ENCODE measurements around the gene UBE2R2.
"Not testable (repeated sequence)": the region's sequence is repeated elsewhere in the genome, so short reads cannot be mapped to it uniquely, and the experiment has no call there.

UBE2R2 gene

DNA sequence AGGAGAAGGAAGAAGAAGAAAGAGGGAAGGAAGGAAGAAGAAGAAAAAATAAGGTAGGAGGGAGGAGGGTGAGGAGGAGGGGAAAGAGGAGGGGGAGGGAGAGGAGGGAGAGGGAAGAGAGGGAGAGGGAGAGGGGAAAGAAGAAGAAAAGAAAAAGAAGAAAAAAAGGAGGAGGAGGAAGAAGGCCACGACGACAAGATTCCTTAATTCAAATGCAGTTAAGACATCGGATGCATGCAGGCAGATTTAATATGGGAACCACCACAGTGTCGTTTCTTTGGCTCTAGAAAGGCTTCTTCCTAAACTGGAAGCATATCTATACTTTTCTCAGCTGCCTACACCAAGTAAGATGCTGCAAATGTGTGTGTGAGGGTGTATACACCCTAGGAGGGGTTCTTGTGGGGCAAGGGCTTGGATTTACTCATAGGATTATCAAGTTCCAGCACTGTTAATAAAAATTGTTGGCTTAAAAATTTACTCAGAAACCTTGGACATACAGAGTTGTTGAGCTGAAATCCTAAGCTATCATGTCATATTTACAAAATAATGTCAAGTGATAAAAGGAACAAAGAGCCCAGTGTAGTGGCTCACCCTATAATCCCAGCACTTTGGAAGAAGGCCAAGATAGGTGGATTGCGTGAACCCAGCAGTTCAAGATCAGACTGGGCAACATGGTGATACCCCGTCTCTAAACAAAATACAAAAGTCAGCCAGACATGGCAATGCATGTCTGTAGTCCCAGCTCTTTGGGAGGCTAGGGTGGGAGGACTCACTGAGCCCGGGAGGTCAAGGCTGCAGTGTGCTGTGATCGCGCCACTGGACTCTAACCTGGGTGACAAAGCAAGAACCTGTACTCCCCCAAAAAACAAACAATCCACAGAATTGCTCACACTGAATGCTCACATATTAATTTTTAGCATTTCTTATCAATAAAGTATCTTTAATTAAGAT is 123.2 kb downstream of the UBE2R2 start:
- H3K36me3 Mint-ChIP-seq (ENCODE audit: low read depth) = peaks cover 61% of the 10 kb centered on the region
- no peaks in the 10 kb centered on the region for H3K4me1 Mint-ChIP-seq (ENCODE audit: low read depth)
- H3K9me3 Mint-ChIP-seq = no peaks in the 10 kb centered on the region

DNA sequence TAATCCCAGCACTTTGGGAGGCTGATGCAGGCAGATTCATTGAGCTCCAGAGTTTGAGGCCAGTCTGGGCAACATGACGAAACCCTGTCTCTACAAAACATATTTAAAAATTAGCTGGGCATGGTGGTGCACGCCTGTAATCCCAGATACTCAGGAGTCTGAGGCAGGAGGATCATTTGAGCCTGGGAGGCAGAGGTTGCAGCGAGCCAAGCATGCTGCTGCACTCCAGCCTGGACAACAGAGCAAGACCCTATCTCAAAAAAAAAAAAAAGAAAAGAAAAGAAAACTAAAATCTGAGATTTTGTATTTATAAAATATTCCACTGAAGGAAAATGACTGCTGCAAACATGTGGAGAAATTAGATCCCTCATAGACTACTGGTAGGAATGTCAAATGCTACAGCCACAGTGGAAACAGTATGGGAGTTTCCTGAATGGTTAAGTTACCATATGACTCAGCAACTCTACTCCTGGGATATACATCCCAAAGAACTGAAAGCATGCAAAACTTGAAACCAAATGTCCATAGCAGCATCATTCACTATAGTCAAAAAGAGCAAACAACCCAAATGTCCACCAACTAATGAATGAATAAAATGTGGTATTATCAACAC is 125.6 kb downstream of the UBE2R2 start:
- no peaks in the 10 kb centered on the region for H3K9me3 Mint-ChIP-seq
- peaks cover 65% of the 10 kb centered on the region for H3K36me3 Mint-ChIP-seq (ENCODE audit: low read depth)
- H3K4me3 Mint-ChIP-seq = no peak overlapping the region
- no peak overlapping the region for H3K27ac Mint-ChIP-seq
- no peaks in the 10 kb centered on the region for H3K4me1 Mint-ChIP-seq (ENCODE audit: low read depth)
- H3K27me3 Mint-ChIP-seq = no peaks in the 10 kb centered on the region

More for the DNA sequence above, 123.2 kb downstream of the UBE2R2 start:
- Mint-ChIP-seq H3K4me3 (no peak overlapping the region), H3K27ac (no peak overlapping the region), H3K27me3 (no peaks in the 10 kb centered on the region)

GRCh38 chr9:33943389-33943788 is 126.4 kb downstream of the UBE2R2 start:
- peaks cover 74% of the 10 kb centered on the region for H3K36me3 Mint-ChIP-seq (ENCODE audit: low read depth)

GRCh38 chr9:33946779-33947535 is 130.0 kb downstream of the UBE2R2 start:
- Mint-ChIP-seq H3K27ac (no peak overlapping the region), H3K36me3 (ENCODE audit: low read depth) (peaks cover 69% of the 10 kb centered on the region), H3K4me3 (no peak overlapping the region)

More at GRCh38 chr9:33943389-33943788, 126.4 kb downstream of the UBE2R2 start:
- no peak overlapping the region for H3K27ac Mint-ChIP-seq
- no peaks in the 10 kb centered on the region for H3K9me3 Mint-ChIP-seq
- H3K4me3 Mint-ChIP-seq = no peak overlapping the region
- no peaks in the 10 kb centered on the region for H3K27me3 Mint-ChIP-seq
- no peaks in the 10 kb centered on the region for H3K4me1 Mint-ChIP-seq (ENCODE audit: low read depth)

GRCh38 chr9:33950371-33950770 is 133.4 kb downstream of the UBE2R2 start:
- H3K4me3 Mint-ChIP-seq = no peak overlapping the region
- no peaks in the 10 kb centered on the region for H3K4me1 Mint-ChIP-seq (ENCODE audit: low read depth)
- no peaks in the 10 kb centered on the region for H3K27me3 Mint-ChIP-seq
- H3K9me3 Mint-ChIP-seq = no peaks in the 10 kb centered on the region
- H3K27ac Mint-ChIP-seq = no peak overlapping the region
- H3K36me3 Mint-ChIP-seq (ENCODE audit: low read depth) = peaks cover 66% of the 10 kb centered on the region

More at GRCh38 chr9:33946779-33947535, 130.0 kb downstream of the UBE2R2 start:
- Mint-ChIP-seq H3K4me1 (ENCODE audit: low read depth) (no peaks in the 10 kb centered on the region), H3K9me3 (no peaks in the 10 kb centered on the region), H3K27me3 (no peaks in the 10 kb centered on the region)

DNA sequence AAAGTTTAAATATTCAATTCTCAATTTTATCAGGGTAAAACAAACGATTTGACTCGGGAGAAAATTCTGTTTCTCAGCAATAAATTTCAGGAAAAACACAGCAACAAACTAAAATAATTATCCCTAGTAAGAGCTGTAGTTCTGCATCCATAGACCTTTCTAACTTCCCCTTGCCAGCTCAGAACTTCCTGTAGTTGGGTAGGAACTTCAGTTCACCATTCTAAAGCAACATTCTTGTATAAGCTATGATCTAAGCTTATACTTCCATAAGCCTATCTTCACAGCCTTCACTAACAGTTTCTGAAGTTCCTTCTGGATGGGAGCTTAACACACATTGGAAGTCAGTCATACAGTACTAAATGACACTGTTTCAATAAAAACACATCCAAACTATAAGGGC is 135.1 kb downstream of the UBE2R2 start:
- H3K4me1 Mint-ChIP-seq (ENCODE audit: low read depth) = no peaks in the 10 kb centered on the region
- H3K9me3 Mint-ChIP-seq = no peaks in the 10 kb centered on the region
- H3K36me3 Mint-ChIP-seq (ENCODE audit: low read depth) = peaks cover 65% of the 10 kb centered on the region
- no peaks in the 10 kb centered on the region for H3K27me3 Mint-ChIP-seq
- H3K27ac Mint-ChIP-seq = no peak overlapping the region
- no peak overlapping the region for H3K4me3 Mint-ChIP-seq

DNA sequence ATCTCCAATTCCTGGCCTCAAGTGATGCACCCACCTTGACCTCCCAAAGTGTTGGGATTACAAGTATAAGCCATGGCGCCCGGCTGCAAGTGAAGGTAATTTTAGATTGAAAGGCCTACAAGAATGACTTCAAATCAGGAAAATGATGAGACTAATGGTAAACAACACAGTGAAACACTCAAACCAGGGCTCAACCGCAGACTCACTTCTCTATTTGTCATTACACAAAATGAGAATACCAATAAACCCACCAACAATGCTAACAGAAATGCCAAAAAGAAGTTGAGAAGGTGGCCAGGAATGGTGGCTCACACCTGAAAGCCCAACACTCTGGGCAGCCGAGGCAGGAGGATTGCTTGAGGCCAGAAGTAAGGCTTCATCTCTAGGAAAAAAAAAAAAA is 139.6 kb downstream of the UBE2R2 start:
- no peak overlapping the region for H3K4me3 Mint-ChIP-seq
- H3K9me3 Mint-ChIP-seq = no peaks in the 10 kb centered on the region
- no peaks in the 10 kb centered on the region for H3K27me3 Mint-ChIP-seq
- no peaks in the 10 kb centered on the region for H3K4me1 Mint-ChIP-seq (ENCODE audit: low read depth)
- peaks cover 66% of the 10 kb centered on the region for H3K36me3 Mint-ChIP-seq (ENCODE audit: low read depth)
- no peak overlapping the region for H3K27ac Mint-ChIP-seq

- Mint-ChIP-seq H3K27ac (no peak overlapping the region), H3K4me3 (no peak overlapping the region), H3K27me3 (no peaks in the 10 kb centered on the region), H3K9me3 (no peaks in the 10 kb centered on the region), H3K4me1 (ENCODE audit: low read depth) (peaks cover 4% of the 10 kb centered on the region), H3K36me3 (ENCODE audit: low read depth) (peaks cover 64% of the 10 kb centered on the region)
Measured at GRCh38 chr9:33959725-33960124, 142.8 kb downstream of the UBE2R2 start.

DNA sequence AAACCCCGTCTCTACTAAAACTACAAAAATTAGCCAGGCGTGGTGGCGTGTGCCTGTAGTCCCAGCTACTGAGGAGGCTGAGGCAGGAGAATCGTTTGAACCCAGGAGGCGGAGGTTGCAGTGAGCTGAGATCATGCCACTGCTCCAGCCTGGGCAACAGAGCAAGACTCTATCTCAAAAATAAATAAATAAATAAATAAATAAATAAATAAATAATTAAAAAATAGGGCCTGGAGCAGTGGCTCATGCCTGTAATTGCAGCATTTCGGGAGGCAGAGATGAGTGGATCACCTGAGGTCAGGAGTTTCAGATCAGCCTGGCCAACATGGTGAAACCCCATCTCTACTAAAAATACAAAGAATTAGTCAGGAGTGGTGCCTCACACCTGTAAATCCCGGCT is 145.5 kb downstream of the UBE2R2 start:
- not testable (repeated sequence) for H3K27me3 Mint-ChIP-seq; H3K4me3 Mint-ChIP-seq; H3K9me3 Mint-ChIP-seq; H3K4me1 Mint-ChIP-seq (ENCODE audit: low read depth); H3K27ac Mint-ChIP-seq
- H3K36me3 Mint-ChIP-seq (ENCODE audit: low read depth) = peaks cover 53% of the 10 kb centered on the region

GRCh38 chr9:33964086-33964768 is 147.3 kb downstream of the UBE2R2 start:
- no peaks in the 10 kb centered on the region for H3K9me3 Mint-ChIP-seq
- H3K4me1 Mint-ChIP-seq (ENCODE audit: low read depth) = peaks cover 4% of the 10 kb centered on the region
- H3K4me3 Mint-ChIP-seq = no peak overlapping the region
- H3K27ac Mint-ChIP-seq = no peak overlapping the region
- H3K27me3 Mint-ChIP-seq = no peaks in the 10 kb centered on the region
- H3K36me3 Mint-ChIP-seq (ENCODE audit: low read depth) = peaks cover 56% of the 10 kb centered on the region
